NCI-H146 (cell line): ENCODE results near the gene LUZP2.

Experiments used
- DNase-seq: peaks from one replicate; lab custom pipeline; 2025; lab: John Stamatoyannopoulos, UW

LUZP2 gene

GRCh38 chr11:24567380-24567779, 70.5 kb downstream of the LUZP2 start:
- no peak for DNase-seq

- no peak for DNase-seq
Measured at GRCh38 chr11:24572376-24572775, 75.5 kb downstream of the LUZP2 start.

- DNase-seq: no peak
Measured at GRCh38 chr11:24574461-24574860, 77.6 kb downstream of the LUZP2 start.

GRCh38 chr11:24575392-24575791, 78.5 kb downstream of the LUZP2 start:
- no peak for DNase-seq

GRCh38 chr11:24585192-24585591, 88.3 kb downstream of the LUZP2 start:
- DNase-seq: no peak

- DNase-seq: no peak
Measured at GRCh38 chr11:24587635-24588034, 90.8 kb downstream of the LUZP2 start.

GRCh38 chr11:24588081-24588480, 91.2 kb downstream of the LUZP2 start:
- DNase-seq: no peak

- DNase-seq: no peak
Measured at GRCh38 chr11:24589064-24589463, 92.2 kb downstream of the LUZP2 start.

- no peak for DNase-seq
Measured at GRCh38 chr11:24591283-24591682, 94.4 kb downstream of the LUZP2 start.

GRCh38 chr11:24592360-24592759, 95.5 kb downstream of the LUZP2 start:
- no peak for DNase-seq

GRCh38 chr11:24593332-24593731, 96.5 kb downstream of the LUZP2 start:
- DNase-seq: no peak

GRCh38 chr11:24594401-24594800, 97.5 kb downstream of the LUZP2 start:
- DNase-seq: no peak

GRCh38 chr11:24598641-24599040, 101.8 kb downstream of the LUZP2 start:
- no peak for DNase-seq

GRCh38 chr11:24609192-24610119, 112.6 kb downstream of the LUZP2 start:
- no peak for DNase-seq

- DNase-seq: no peak
Measured at GRCh38 chr11:24615451-24616160, 118.8 kb downstream of the LUZP2 start.

- no peak for DNase-seq
Measured at GRCh38 chr11:24617856-24618255, 121.0 kb downstream of the LUZP2 start.

GRCh38 chr11:24619900-24620299, 123.0 kb downstream of the LUZP2 start:
- no peak for DNase-seq

GRCh38 chr11:24622262-24622661, 125.4 kb downstream of the LUZP2 start:
- DNase-seq: no peak

- DNase-seq: no peak
Measured at GRCh38 chr11:24623121-24623520, 126.3 kb downstream of the LUZP2 start.

- no peak for DNase-seq
Measured at GRCh38 chr11:24624432-24624831, 127.6 kb downstream of the LUZP2 start.

- no peak for DNase-seq
Measured at GRCh38 chr11:24625975-24626374, 129.1 kb downstream of the LUZP2 start.

GRCh38 chr11:24628224-24628776, 131.4 kb downstream of the LUZP2 start:
- DNase-seq: no peak

GRCh38 chr11:24634606-24635160, 137.8 kb downstream of the LUZP2 start:
- DNase-seq: no peak
